GF-D8 (cell line): Measurements from ENCODE around the gene FOXJ1.

Experiments
- DNase-seq: peaks from one replicate; lab custom pipeline; 2025; lab: John Stamatoyannopoulos, UW

FOXJ1 gene

GRCh38 chr17:76123749-76124581, 17.1 kb downstream of the FOXJ1 start:
- DNase-seq: no peak

DNA sequence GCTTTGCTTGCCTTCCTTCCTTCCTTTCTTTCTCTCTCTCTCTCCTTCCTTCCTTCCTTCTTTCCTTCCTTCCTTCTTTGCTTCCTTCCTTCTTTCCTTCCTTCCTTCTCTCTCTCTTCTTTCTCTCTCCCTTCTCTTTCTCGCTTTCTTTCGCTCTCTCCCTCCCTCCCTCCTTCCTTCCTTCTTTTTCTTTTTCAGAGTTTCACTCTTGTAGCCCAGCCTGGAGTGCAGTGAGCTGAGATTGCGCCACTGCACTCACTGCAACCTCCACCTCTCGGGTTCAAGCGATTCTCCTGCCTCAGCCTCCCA, 17.9 kb downstream of the FOXJ1 start:
- no peak for DNase-seq

DNA sequence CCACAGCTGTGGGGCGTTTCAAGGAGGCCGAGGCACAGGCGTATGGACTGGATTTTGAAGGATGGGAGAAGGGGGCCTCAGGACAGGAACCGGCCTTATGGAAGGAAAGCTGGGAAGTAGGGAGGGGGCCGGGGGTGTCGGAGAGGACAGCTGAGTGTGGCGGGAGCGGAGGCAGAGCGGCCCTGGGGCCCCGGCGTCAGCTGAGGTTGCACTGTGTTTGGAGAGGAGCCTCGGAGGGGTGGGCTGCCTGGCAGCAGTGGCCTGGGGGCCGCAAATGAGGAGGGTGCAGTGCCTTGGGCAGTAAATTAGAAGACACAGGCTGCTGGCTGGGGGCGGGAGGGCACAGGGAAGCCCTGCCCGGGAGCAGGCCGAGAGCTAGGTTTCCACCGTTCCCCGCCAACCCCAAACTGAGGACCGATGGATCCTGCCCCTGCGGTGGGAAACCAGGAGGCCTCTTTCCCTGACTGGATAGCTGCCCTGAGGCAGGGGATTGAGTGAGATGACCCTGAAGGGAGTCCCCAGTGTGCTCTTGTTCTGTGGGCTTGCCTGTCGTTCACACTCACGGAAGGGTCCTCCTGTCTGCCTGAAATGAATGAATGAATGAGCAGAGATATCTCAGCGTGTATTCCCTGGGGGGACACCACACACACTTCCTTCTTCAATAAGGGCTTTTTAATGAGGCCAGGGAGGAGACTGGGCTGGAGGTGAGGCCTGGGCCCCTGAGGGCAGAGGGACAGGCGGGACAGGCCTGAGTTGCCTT, 18.4 kb downstream of the FOXJ1 start:
- DNase-seq: peak; percentile 43

DNA sequence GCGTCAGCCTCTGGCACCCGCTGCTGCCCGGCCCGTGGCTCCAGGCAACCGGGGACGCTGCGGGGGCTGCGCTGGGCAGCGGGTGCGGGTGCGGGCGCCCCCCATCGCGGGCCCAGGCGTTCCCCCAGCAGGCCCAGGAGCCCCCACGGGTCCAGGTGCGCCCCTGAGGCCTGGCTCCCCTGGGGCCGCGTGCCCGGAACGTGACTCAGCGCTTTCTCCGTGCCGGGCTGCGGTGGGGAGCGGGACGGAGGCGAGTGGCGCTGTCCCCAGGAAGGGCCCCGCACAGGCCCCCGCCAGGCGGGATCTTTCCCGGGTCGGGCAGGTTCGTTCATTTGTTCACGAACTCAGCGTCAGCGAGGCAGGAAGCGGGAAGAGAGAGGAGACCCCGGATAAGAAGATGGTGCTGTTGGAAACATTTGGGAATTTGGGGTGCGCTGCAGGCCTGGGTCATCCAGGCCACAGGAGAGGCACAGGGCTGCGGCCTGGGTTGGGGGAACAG, 19.1 kb downstream of the FOXJ1 start:
- no peak for DNase-seq

DNA sequence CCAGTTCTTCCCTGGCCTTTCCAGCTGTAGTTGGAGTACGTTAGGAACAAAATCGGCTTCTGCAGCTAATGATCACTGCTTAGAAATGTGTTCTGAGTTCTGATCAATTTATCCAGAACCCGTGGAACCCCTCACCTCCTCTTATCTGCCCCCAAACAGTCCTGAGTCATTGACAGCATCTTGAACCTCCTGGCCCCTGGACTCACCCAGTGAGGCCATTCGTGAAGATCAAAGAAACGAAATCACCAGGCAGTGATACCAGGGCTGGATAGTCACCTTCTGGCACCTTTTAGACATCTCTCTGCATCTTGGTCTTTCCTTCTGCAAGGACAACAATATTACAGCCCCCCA, 20.4 kb downstream of the FOXJ1 start:
- no peak for DNase-seq

GRCh38 chr17:76119409-76120371, 21.4 kb downstream of the FOXJ1 start:
- no peak for DNase-seq

DNA sequence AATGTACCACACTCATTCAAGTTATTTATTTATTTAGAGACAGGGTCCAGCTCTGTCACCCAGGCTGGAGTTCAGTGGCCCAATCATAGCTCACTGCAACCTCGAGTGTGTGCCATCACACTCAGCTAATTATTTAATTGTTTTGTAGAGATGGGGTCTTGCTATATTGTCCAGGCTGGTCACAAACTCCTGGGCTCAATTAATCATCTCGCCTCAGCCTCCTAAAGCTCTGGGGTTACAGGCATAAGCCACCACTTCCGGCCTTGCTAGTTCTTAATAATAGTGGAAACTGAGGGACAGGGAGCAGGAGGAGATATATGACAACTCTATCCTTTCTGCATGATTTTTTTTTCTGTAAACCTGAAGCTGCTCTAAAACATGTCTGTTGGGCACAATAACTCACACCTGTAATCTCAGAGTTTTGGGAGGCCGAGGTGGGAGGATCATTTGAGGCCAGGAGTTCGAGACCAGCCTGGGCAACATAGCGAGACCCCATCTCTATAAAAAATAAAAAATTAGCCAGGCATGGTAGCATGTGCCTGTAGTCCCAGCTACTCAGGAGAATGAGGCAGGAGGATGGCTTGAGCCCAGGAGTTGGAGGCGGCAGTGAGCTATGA, 25.8 kb downstream of the FOXJ1 start:
- DNase-seq: no peak

DNA sequence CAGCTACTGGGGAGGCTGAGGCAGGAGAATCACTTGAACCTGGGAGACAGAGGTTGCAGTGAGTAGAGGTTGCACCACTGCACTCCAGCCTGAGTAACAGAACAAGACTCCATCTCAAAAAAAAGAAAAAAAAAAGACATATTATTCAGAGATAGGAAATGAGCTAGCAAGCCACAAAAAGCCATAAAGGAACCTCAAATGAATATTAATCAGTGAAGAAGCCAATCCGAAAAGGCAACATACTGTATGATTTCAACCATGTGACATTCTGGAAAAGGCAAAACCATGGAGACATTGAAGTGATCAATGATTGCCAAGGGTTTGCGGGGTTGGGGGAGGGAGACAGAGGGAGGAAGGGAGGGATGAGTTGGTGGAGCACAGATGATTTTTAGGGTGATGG, 29.1 kb downstream of the FOXJ1 start:
- no peak for DNase-seq

GRCh38 chr17:76107509-76107908, 33.5 kb downstream of the FOXJ1 start:
- no peak for DNase-seq

DNA sequence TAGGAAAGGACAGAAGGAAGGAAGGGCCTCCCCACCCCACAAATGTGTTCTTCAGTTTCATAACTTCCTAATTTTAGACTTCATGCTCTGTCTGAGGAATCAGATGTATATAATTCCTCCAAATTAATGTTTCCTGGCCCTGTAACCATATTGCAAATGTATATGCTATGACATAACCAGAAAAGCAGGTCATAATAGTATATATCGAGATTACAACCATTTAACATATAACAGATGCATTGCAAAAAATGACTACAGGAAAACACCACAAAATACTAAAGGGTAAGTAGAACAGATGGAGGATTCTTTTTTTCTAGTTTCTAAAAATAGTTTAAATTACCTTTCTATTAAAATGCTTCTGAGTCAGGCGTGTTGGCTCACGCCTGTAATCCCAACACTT, 34.3 kb downstream of the FOXJ1 start:
- peak; percentile 19 for DNase-seq

DNA sequence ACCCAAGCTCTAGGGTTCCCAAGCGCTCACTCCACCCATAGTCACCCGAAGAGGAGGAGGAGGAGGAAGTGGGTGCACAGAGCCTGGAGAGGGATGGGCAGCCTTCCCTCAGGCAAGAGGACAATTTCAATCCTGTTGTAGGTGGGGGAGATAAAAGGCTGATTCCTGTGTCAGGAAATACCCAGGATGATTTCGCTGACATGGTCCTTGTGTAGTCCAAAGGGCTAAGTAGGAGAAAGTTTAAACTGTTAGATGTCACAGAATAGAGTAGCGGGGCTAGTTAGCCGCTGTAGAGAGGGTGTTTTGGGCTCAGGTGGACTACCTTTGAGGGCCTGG, 36.2 kb downstream of the FOXJ1 start:
- no peak for DNase-seq

DNA sequence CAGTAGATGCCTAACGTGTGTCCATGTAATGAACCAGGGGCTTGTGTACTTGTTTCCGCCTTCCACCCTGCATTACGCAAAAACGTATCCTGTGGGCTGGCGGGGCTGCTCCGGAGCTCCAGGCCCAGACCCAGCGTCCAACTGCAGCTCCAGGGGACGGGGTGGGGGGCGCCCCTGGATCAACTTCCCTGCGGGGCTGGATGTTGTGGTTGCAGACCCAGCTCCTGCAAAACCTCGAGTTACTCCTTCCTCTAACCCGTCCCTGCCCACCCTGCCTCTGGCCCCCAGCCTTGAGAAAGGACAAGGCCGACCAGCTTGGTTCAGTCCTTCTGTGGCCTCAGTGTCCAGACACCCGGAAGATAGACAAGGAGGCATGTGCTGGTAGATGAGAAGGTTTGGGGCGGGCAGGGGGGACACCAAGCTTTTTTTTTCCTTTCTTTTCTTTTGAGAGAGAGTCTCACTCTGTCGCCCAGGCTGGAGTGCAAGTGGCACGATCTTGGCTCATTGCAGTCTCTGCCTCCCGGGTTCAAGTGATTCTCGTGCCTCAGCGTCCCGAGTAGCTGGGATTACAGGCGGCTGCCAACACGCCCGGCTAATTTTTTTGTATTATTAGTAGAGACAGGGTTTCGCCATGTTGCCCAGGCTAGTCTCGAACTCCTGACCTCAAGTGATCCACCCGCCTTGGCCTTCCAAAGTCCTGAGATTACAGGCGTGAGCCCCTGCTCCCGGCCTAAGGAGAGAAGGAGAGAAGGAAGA, 36.7 kb downstream of the FOXJ1 start:
- peak; percentile 67 for DNase-seq

GRCh38 chr17:76103274-76104139, 37.5 kb downstream of the FOXJ1 start, which contains the start of gene EXOC7:
EXOC7 (minus strand) TSS chr17:76103787; CDS start chr17:76103692, 95 bp downstream.
- peak; percentile 67 for DNase-seq

DNA sequence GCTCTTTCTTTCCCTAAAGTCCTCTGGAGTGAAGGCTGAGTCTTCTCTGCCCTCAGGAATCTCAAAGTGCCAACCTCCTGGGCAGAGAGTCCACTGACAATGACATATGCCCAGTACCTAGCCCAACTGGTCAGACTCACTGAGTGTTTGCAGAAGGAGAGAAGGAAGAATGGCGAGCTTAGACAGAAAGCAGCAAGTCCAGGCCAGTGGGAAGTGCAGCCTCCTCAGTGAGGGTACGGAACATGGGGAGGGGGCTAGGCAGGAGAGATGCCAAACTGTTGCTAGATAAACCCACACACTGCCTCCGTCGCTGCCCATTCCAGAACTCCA, 38.1 kb downstream of the FOXJ1 start:
- DNase-seq: no peak

- DNase-seq: no peak
Measured at GRCh38 chr17:76097716-76098295, 43.2 kb downstream of the FOXJ1 start.

DNA sequence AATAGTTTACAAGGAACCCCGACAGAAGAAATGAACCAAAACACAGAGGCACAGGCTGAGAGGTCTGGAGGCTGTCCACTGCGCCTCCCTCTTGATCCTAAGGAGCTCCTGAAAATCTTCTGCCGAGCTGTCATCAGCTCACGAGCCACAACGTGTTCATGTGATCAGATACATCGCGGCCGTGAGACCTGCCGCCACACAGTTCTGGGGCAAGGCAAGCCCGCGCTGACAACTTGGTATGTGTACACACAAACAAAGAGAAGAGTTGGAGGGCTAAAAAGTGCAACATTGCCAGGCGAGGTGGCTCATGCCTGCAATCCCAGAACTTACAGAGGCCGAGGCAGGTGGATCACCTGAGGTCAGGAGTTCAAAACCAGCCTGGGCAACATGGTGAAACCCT, 45.1 kb downstream of the FOXJ1 start:
- no peak for DNase-seq

GRCh38 chr17:76094046-76094445, 47.0 kb downstream of the FOXJ1 start:
- no peak for DNase-seq

DNA sequence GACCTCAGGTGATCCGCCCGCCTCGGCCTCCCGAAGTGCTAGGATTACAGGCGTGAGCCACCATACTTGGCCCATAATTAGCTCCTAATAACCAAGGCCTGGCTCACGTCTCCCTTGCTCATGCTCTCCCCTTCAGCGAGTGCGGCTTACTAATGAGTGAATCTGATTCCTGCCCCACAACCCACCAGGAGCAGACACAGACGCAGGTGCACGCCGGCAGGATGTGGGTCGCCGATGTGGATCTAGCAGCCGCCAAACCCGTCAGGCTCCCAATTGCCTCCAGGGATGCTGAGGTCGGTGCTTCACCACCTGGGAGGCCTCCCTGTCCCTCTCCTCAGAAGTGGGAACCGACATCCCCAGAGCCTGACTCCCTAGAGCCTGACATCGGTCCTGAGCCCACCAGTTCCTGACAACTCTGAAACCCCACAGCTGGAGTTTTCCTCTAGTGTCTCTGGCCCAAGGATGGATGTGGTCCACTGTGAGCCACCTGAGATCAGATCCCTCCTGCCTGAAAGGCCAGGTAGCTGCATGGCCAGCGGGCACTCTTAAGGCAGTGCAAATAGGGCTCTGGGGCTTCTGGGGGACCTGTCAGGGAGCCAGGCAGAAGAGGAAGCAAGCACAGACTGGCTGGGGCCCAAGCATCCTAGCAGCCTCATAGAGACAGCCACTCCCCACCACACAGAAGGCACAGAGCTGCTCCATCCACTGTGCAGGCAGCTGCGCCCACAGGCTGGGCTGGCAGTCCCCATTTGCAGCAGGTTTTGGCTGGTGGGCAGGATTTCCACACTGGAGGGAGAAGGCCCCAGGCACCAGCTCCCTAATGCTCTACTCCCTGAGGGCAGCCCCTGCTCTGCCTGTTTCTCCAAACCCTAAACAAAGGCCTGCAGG, 48.3 kb downstream of the FOXJ1 start:
- DNase-seq: no peak
